ENCODE data around the gene SNURF. TPM values are rescaled to one million over a fixed set of nuclear protein-coding genes. Genes with fewer than 3 reads are reported as not detected.

The SNURF gene
- total and polyA plus RNA-seq, 2 donors from 2014 or later: 8.3 to 19.1 TPM

GRCh38 chr15:24956111-24956838 lies 1.5 kb downstream of the SNURF start:
- H3K27me3 ChIP-seq (ENCODE audit: control insufficient read depth, insufficient read depth, low read length): no peaks in the 10 kb centered on the region
- FAIRE-seq: no peak
- H3K27ac ChIP-seq (ENCODE audit: low read depth in 2 of 2, low read length in 2 of 2): peak overlapping the region; percentile 82 to 93
- no peaks in the 10 kb centered on the region for H3K9me3 ChIP-seq (ENCODE audit: control insufficient read depth in 2 of 3, insufficient read depth in 1 of 3, low read length in 3 of 3)
- intact Hi-C loops (cut with DNase I): no loop called here
- peak overlapping the region; percentile 85 to 98 (median 96) for H3K4me3 ChIP-seq (ENCODE audit: low read length in 3 of 3)
- H3K36me3 ChIP-seq (ENCODE audit: control insufficient read depth in 2 of 3, insufficient read depth in 3 of 3, low read length in 3 of 3): no peaks in the 10 kb centered on the region
- H3K9ac ChIP-seq (ENCODE audit: low read length in 3 of 3): peak overlapping the region; percentile 87 to 95 (median 88)
- peak; percentile 87 to 92 (median 90) for DNase-seq
- no peaks in the 10 kb centered on the region for H3K4me1 ChIP-seq (ENCODE audit: control insufficient read depth in 2 of 3, insufficient read depth in 2 of 3, low read depth in 1 of 3, low read length in 3 of 3)
- no peak for TF ChIP-seq CTCF (IDR thresholded peaks at IDR 0.05; ENCODE audit: borderline replicate concordance, extremely low read depth, insufficient read depth)

- Histone ChIP-seq H3K36me3 (ENCODE audit: control insufficient read depth in 2 of 3, insufficient read depth in 3 of 3, low read length in 3 of 3) (no peaks in the 10 kb centered on the region), H3K4me1 (ENCODE audit: control insufficient read depth in 2 of 3, insufficient read depth in 2 of 3, low read depth in 1 of 3, low read length in 3 of 3) (no peaks in the 10 kb centered on the region), H3K27me3 (ENCODE audit: control insufficient read depth, insufficient read depth, low read length) (no peaks in the 10 kb centered on the region), H3K9ac (ENCODE audit: low read length in 3 of 3) (no peak overlapping the region), H3K9me3 (ENCODE audit: control insufficient read depth in 2 of 3, insufficient read depth in 1 of 3, low read length in 3 of 3) (no peaks in the 10 kb centered on the region), H3K27ac (ENCODE audit: low read depth in 2 of 2, low read length in 2 of 2) (no peak overlapping the region), H3K4me3 (ENCODE audit: low read length in 3 of 3) (peak overlapping the region in 1 of 3 donors; percentile 0)
- intact Hi-C loops (cut with DNase I): no loop called here
- DNase-seq (no peak), FAIRE-seq (no peak)
- no peak for TF ChIP-seq CTCF (IDR thresholded peaks at IDR 0.05; ENCODE audit: borderline replicate concordance, extremely low read depth, insufficient read depth)
Observed at GRCh38 chr15:24957691-24958090, 2.9 kb downstream of the SNURF start.

- Histone ChIP-seq H3K9me3 (ENCODE audit: control insufficient read depth in 2 of 3, insufficient read depth in 1 of 3, low read length in 3 of 3) (peaks cover 0 to 2% (median 0%) of the 10 kb centered on the region in 3 donors), H3K36me3 (ENCODE audit: control insufficient read depth in 2 of 3, insufficient read depth in 3 of 3, low read length in 3 of 3) (peaks cover 0 to 3% (median 2%) of the 10 kb centered on the region in 3 donors)
- FAIRE-seq: no peak
Observed at GRCh38 chr15:24961967-24962366, 7.2 kb downstream of the SNURF start.

More at GRCh38 chr15:24961967-24962366, 7.2 kb downstream of the SNURF start:
- H3K27me3 ChIP-seq (ENCODE audit: control insufficient read depth, insufficient read depth, low read length): no peaks in the 10 kb centered on the region
- intact Hi-C loops (cut with DNase I): no loop called here
- no peak overlapping the region for H3K4me3 ChIP-seq (ENCODE audit: low read length in 3 of 3)
- H3K4me1 ChIP-seq (ENCODE audit: control insufficient read depth in 2 of 3, insufficient read depth in 2 of 3, low read depth in 1 of 3, low read length in 3 of 3): no peaks in the 10 kb centered on the region
- no peak overlapping the region for H3K9ac ChIP-seq (ENCODE audit: low read length in 3 of 3)
- no peak for TF ChIP-seq CTCF (IDR thresholded peaks at IDR 0.05; ENCODE audit: borderline replicate concordance, extremely low read depth, insufficient read depth)
- no peak for DNase-seq
- H3K27ac ChIP-seq (ENCODE audit: low read depth in 2 of 2, low read length in 2 of 2): no peak overlapping the region
